ENCODE results near the gene C4A.
"Not testable (repeated sequence)": the region's sequence is repeated elsewhere in the genome, so short reads cannot be mapped to it uniquely, and the experiment has no call there.

- TF ChIP-seq SP1 (CRISPR knock-in tag; conservative IDR thresholded peaks at IDR 0.05); STAT6 (CRISPR knock-in tag; conservative IDR thresholded peaks at IDR 0.05; ENCODE audit: low read depth); CTCF (IDR thresholded peaks at IDR 0.05); NFYB (CRISPR knock-in tag; conservative IDR thresholded peaks at IDR 0.05; ENCODE audit: low read depth); MYBL2 (CRISPR knock-in tag; IDR thresholded peaks at IDR 0.05); FOXK1 (CRISPR knock-in tag; IDR thresholded peaks at IDR 0.05); CDX4 (CRISPR knock-in tag; IDR thresholded peaks at IDR 0.05; ENCODE audit: borderline replicate concordance); ZNF219 (CRISPR knock-in tag; IDR thresholded peaks at IDR 0.05; ENCODE audit: borderline replicate concordance): not testable (repeated sequence)
Observed at GRCh38 chr6:32035283-32036013, 53.6 kb downstream of the C4A start.

Data from WTC11 (cell line).